Stimulated activated naive CD8-positive, alpha-beta T cell treated with anti-CD3 and anti-CD28 coated beads, Interleukin-15, Interleukin-2, amounts not matched to agents 100 ng/mL and 50 ng/mL, for 24 hours (primary cell): ENCODE results near the gene TMEM200A.
A peak's percentile ranks its signal among the peaks of the same experiment; 100 is the strongest.
"Not testable (repeated sequence)": the region's sequence is repeated elsewhere in the genome, so short reads cannot be mapped to it uniquely, and the experiment has no call there.

Experiments
- H3K27ac Mint-ChIP-seq: one replicate; pipeline ENCODE4 v1.8.0; 2021; ENCODE audit warnings: mild to moderate bottlenecking, mixed read lengths
- H3K27me3 Mint-ChIP-seq: one replicate; pipeline ENCODE4 v1.8.0; 2021; ENCODE audit warnings: mixed read lengths
- H3K36me3 Mint-ChIP-seq: one replicate; pipeline ENCODE4 v1.8.0; 2021; ENCODE audit warnings: low read depth, mixed read lengths
- H3K4me1 Mint-ChIP-seq: one replicate; pipeline ENCODE4 v1.8.0; 2021; ENCODE audit warnings: low read depth, mixed read lengths
- H3K4me3 Mint-ChIP-seq: one replicate; pipeline ENCODE4 v1.8.0; 2021; ENCODE audit warnings: mild to moderate bottlenecking, mixed read lengths
- H3K9me3 Mint-ChIP-seq: one replicate; pipeline ENCODE4 v1.8.0; 2021; ENCODE audit warnings: mixed read lengths

The TMEM200A gene

GRCh38 chr6:130365166-130366106 is at the start of gene TMEM200A:
TMEM200A (plus strand) TSS chr6:130366017; CDS start chr6:130440423, 74,406 bp downstream.
- Mint-ChIP-seq H3K9me3 (peaks cover under 1% of the 10 kb centered on the region), H3K4me1 (peaks cover 19% of the 10 kb centered on the region), H3K36me3 (no peaks in the 10 kb centered on the region), H3K4me3 (peak within 1 kb of the TSS; percentile 74), H3K27ac (no peak within 1 kb of the TSS), H3K27me3 (peaks cover 58% of the 10 kb centered on the region)

GRCh38 chr6:130320908-130321307 is 44.9 kb upstream of the TMEM200A start:
- no peaks in the 10 kb centered on the region for H3K4me1 Mint-ChIP-seq

DNA sequence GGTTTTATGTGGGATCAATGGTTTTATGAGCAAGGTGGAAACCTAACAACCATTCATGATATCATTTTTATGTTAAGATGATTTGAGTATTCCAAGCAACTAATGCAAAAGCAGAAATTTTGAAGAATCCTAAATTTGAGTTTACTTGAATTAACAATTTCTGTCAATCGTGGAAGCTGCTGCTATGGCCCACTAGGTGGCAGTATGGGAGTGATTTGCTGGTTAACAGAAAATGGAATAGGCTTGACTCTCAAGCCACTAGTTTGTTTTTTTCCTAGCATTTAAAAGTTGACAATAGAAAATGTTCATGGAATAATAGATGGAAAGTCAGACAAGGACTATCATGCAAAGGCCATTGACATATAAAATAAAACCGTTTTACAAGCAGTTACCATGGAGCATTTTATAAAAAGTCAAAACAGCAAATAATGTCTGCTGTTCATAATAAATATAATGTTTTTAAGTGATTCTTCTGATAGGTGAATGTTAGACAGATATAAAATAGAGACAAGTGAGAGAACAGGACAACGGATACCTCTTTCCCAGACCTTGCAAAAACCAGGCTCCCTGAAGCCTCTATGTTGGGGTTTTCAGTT is 43.0 kb upstream of the TMEM200A start:
- Mint-ChIP-seq H3K27me3 (no peaks in the 10 kb centered on the region), H3K27ac (no peak overlapping the region), H3K36me3 (no peaks in the 10 kb centered on the region), H3K9me3 (no peaks in the 10 kb centered on the region), H3K4me3 (no peak overlapping the region), H3K4me1 (no peaks in the 10 kb centered on the region)

More at GRCh38 chr6:130320908-130321307, 44.9 kb upstream of the TMEM200A start:
- H3K27me3 Mint-ChIP-seq, result no peaks in the 10 kb centered on the region
- no peaks in the 10 kb centered on the region for H3K9me3 Mint-ChIP-seq
- no peaks in the 10 kb centered on the region for H3K36me3 Mint-ChIP-seq
- no peak overlapping the region for H3K4me3 Mint-ChIP-seq
- no peak overlapping the region for H3K27ac Mint-ChIP-seq

GRCh38 chr6:130324657-130325056 is 41.2 kb upstream of the TMEM200A start:
- Mint-ChIP-seq H3K4me1 (no peaks in the 10 kb centered on the region), H3K4me3 (no peak overlapping the region), H3K36me3 (no peaks in the 10 kb centered on the region), H3K27me3 (no peaks in the 10 kb centered on the region), H3K9me3 (no peaks in the 10 kb centered on the region), H3K27ac (no peak overlapping the region)

- H3K9me3 Mint-ChIP-seq, result no peaks in the 10 kb centered on the region
- H3K27me3 Mint-ChIP-seq, result no peaks in the 10 kb centered on the region
- no peak overlapping the region for H3K27ac Mint-ChIP-seq
- H3K4me3 Mint-ChIP-seq, result no peak overlapping the region
- H3K36me3 Mint-ChIP-seq, result no peaks in the 10 kb centered on the region
- H3K4me1 Mint-ChIP-seq, result no peaks in the 10 kb centered on the region
Observed at GRCh38 chr6:130326496-130326895, 39.3 kb upstream of the TMEM200A start.

GRCh38 chr6:130337534-130337933 is 28.3 kb upstream of the TMEM200A start:
- H3K9me3 Mint-ChIP-seq, result peaks cover 6% of the 10 kb centered on the region
- H3K4me1 Mint-ChIP-seq, result no peaks in the 10 kb centered on the region
- H3K36me3 Mint-ChIP-seq, result no peaks in the 10 kb centered on the region
- no peak overlapping the region for H3K4me3 Mint-ChIP-seq
- no peak overlapping the region for H3K27ac Mint-ChIP-seq
- H3K27me3 Mint-ChIP-seq, result no peaks in the 10 kb centered on the region

DNA sequence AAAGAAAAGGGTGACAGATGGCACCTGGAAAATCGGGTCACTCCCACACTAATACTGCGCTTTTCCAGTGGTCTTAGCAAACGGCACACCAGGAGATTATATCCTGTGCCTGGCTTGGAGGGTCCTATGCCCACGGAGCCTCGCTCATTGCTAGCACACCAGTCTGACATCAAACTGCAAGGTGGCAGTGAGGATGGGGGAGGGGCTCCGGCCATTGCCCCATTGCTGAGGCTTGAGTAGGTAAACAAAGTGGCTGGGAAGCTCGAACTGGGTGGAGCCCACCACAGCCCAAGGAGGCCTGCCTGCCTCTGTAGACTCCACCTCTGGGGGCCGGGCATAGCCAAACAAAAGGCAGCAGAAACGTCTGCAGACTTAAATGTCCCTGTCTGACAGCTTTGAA is 19.5 kb upstream of the TMEM200A start:
- peaks cover 12% of the 10 kb centered on the region for H3K9me3 Mint-ChIP-seq

DNA sequence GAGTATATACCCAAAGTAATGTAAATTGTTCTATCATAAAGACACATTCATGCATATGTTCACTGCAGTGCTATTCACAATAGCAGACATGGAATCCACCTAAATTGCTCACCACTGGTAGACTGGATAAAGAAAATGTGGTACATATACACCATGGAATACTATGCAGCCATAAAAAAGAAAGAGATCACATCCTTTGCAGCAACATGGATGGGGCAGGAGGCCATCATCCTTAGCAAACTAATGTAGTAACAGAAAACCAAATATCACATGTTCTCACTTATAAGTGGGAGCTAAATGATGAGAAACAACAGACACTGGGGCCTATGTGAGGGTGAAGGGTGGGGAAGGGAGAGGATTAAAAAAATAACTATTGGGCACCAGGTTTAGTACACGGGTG is 11.5 kb upstream of the TMEM200A start:
- no peak overlapping the region for H3K4me3 Mint-ChIP-seq
- no peaks in the 10 kb centered on the region for H3K4me1 Mint-ChIP-seq

More for the DNA sequence above, 19.5 kb upstream of the TMEM200A start:
- not testable (repeated sequence) for H3K27me3 Mint-ChIP-seq, H3K4me3 Mint-ChIP-seq, H3K36me3 Mint-ChIP-seq, H3K27ac Mint-ChIP-seq, H3K4me1 Mint-ChIP-seq

DNA sequence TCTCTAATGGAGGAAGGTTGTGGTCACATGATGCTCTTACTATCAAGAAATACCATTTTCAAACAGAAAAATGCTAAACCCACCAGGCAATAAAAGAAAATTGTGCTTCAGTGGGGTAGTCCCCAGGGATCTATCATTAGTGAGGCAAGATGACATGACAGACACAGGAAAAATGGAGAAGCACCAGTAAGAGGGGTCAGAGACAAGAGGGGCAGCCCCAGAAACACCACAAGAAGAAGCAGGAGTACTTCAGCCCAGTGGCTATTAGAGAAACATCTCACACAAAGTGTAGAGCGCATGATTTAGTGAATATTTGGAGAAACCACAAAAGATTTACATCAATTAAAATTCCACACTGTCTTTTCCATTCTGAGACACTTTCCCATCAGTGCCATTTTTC is 10.2 kb upstream of the TMEM200A start:
- Mint-ChIP-seq H3K4me3 (no peak overlapping the region), H3K27ac (no peak overlapping the region), H3K36me3 (no peaks in the 10 kb centered on the region), H3K9me3 (peaks cover 5% of the 10 kb centered on the region), H3K4me1 (no peaks in the 10 kb centered on the region), H3K27me3 (no peaks in the 10 kb centered on the region)

More for the DNA sequence above, 11.5 kb upstream of the TMEM200A start:
- Mint-ChIP-seq H3K36me3 (no peaks in the 10 kb centered on the region), H3K9me3 (no peaks in the 10 kb centered on the region), H3K27me3 (no peaks in the 10 kb centered on the region), H3K27ac (no peak overlapping the region)

- Mint-ChIP-seq H3K27ac (no peak overlapping the region), H3K4me1 (no peaks in the 10 kb centered on the region), H3K27me3 (peaks cover 10% of the 10 kb centered on the region), H3K9me3 (peaks cover 5% of the 10 kb centered on the region), H3K4me3 (no peak overlapping the region), H3K36me3 (no peaks in the 10 kb centered on the region)
Observed at GRCh38 chr6:130357436-130357835, 8.4 kb upstream of the TMEM200A start.

DNA sequence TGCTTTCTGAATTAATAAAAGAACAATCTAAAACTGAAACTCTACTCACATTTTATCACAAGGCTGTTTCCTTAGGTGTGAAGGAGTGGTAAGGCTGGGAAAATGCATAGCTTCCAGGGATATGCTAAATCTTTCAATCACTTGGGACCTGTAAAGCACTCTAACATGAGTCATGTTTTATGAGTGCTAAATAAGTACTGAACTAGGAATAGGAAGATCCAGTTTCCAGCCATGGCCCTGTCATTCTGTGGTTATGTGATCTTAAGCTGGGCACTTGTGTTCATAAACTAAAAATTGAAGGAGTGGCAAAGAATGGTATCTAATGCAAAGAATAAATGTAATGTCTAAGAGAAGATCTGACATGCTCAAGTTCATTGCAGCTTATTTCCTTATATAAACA is 6.1 kb upstream of the TMEM200A start:
- H3K9me3 Mint-ChIP-seq, result peaks cover 5% of the 10 kb centered on the region
- peaks cover 27% of the 10 kb centered on the region for H3K27me3 Mint-ChIP-seq
- H3K4me3 Mint-ChIP-seq, result no peak overlapping the region
- H3K36me3 Mint-ChIP-seq, result no peaks in the 10 kb centered on the region
- H3K4me1 Mint-ChIP-seq, result peaks cover 7% of the 10 kb centered on the region
- H3K27ac Mint-ChIP-seq, result no peak overlapping the region

GRCh38 chr6:130362128-130362527 is 3.7 kb upstream of the TMEM200A start:
- peaks cover 5% of the 10 kb centered on the region for H3K9me3 Mint-ChIP-seq
- no peaks in the 10 kb centered on the region for H3K36me3 Mint-ChIP-seq
- H3K4me3 Mint-ChIP-seq, result no peak overlapping the region
- H3K27ac Mint-ChIP-seq, result no peak overlapping the region
- H3K4me1 Mint-ChIP-seq, result peaks cover 19% of the 10 kb centered on the region
- peaks cover 37% of the 10 kb centered on the region for H3K27me3 Mint-ChIP-seq

GRCh38 chr6:130364224-130364780 is 1.5 kb upstream of the TMEM200A start:
- Mint-ChIP-seq H3K4me3 (peak overlapping the region; percentile 20), H3K9me3 (peaks cover 5% of the 10 kb centered on the region), H3K36me3 (no peaks in the 10 kb centered on the region), H3K4me1 (peaks cover 19% of the 10 kb centered on the region), H3K27me3 (peaks cover 54% of the 10 kb centered on the region), H3K27ac (no peak overlapping the region)

DNA sequence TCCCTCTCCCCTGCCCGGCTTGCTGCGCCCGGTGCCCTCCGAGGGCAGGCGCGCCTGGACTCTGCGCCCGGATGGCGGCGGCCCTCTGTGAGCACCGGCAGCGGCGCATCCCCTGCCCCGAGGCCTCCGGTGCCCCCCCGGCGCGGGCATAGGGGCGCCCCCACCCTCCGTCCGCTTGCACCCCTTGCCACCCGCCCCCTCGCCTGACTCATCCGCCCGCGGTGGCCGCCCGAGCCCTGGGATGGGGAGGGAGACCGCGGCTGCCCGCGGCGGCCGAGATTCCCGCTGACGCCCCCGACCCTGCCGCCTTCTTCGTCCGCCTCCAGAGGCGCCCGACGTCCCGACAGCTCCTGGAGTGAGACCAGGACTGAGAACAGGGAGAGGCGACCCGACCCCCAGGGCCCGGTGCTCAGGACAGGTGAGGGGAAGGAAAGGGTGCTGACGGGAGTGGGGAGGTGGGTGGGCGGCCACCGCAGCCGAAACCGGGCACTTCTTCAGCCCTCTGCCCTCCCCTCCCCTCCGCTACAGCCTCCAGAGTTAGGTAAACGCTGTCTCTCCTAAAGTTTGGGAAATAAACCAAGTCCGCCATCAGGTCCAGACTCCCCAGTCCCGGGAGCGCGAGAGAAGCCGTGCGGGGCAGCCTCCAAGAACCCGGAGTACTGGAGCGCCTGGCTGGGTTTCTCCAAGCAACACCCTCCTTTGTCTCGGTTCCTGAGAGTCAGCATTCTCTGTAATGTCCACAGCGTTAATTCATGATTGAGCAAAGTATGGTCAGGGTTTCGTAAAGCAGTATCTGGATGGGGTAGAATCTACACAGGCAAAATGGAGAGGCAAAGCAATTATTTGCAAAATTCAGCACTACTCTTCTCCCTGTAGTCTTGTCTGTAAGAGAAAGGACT is 539 bp downstream of the TMEM200A start:
- H3K4me3 Mint-ChIP-seq, result peak overlapping the region; percentile 73
- H3K36me3 Mint-ChIP-seq, result no peaks in the 10 kb centered on the region
- H3K4me1 Mint-ChIP-seq, result peaks cover 19% of the 10 kb centered on the region
- no peaks in the 10 kb centered on the region for H3K9me3 Mint-ChIP-seq
- no peak overlapping the region for H3K27ac Mint-ChIP-seq
- peaks cover 59% of the 10 kb centered on the region for H3K27me3 Mint-ChIP-seq
